ENCODE data around the gene MAPK10. TPM values are rescaled to one million over a fixed set of nuclear protein-coding genes. Genes with fewer than 3 reads are reported as not detected.

Gene MAPK10
- total and polyA plus RNA-seq, 2 of the 8 experiments (the other 6 are each of a cell fraction or from before 2014, with no cell fraction given) = 2.5 to 3.1 TPM

DNA sequence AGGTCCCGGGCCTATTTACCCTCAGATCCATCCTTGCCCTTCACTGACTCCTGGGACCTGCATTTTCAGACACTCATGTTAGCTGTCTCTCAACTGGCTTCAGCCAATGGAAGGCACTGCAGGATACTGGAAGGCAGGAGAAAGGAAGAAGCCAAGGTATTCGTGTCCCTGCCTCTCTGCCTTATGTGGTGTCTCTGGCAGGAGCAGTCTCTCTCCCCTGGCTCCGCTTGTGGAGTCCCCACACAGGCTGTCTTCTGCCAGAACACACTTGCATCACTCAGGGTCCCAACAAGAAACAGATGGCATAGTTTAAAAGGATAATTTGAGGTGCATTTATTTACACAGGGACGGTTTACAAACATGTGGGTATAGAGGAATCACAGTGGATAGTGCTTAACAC, 21.6 kb upstream of the MAPK10 start:
- 94% methylated on average over 4 of the region's 4 CpGs; no CpG with 5 or more reads in 1 of the 2 experiments for WGBS, 2 experiments (ENCODE audit: extremely low coverage in 1 of 2, insufficient coverage in 1 of 2, insufficient read length in 1 of 2, insufficient replicate concordance in 2 of 2, low coverage in 1 of 2, low lambda C conversion rate in 2 of 2, missing lambda C conversion rate in 1 of 2)
- peaks cover 12 to 15% of the 10 kb centered on the region in 2 experiments for H3K9me3 ChIP-seq (ENCODE audit: insufficient read depth in 2 of 2, low read depth in 1 of 2, low read length in 1 of 2)
- no peak overlapping the region for H2BK20ac ChIP-seq (ENCODE audit: low read length)
- no peak overlapping the region for H2BK15ac ChIP-seq (ENCODE audit: low read length)
- peaks cover 0 to 3% (median 1%) of the 10 kb centered on the region in 4 experiments; a peak in 1 of 8 replicates for H3K36me3 ChIP-seq (ENCODE audit: control insufficient read depth in 2 of 4, insufficient read depth in 4 of 4, low read length in 3 of 4)
- no peak overlapping the region for H2BK12ac ChIP-seq (ENCODE audit: low read depth, low read length)
- ChIA-PET POLR2A (ENCODE audit: partially characterized antibody) (no interaction called here), CTCF (ENCODE audit: partially characterized antibody) (no interaction called here)
- H3K4me1 ChIP-seq (replicated peaks in 1 of 4; ENCODE audit: control insufficient read depth in 3 of 4, insufficient read depth in 4 of 4, low read length in 3 of 4) = peaks cover 0 to 3% (median 1%) of the 10 kb centered on the region in 4 experiments; a peak in 2 of 7 replicates
- no peak overlapping the region for H2AFZ ChIP-seq (ENCODE audit: low read length)
- no peak for FAIRE-seq
- no peak overlapping the region for H4K8ac ChIP-seq (ENCODE audit: extremely low read depth, insufficient read depth, low read length)
- H2BK120ac ChIP-seq (replicated peaks; ENCODE audit: low read depth, low read length) = no peak overlapping the region
- no peaks in the 10 kb centered on the region for H4K20me1 ChIP-seq (replicated peaks in 1 of 2; ENCODE audit: control insufficient read depth in 1 of 2, insufficient read depth in 2 of 2, low read length in 2 of 2)
- H3K4me3 ChIP-seq (ENCODE audit: extremely low read depth in 1 of 4, insufficient read depth in 2 of 4, low read depth in 3 of 4, low read length in 4 of 4) = no peak overlapping the region
- no peaks in the 10 kb centered on the region for H3K23me2 ChIP-seq (ENCODE audit: low read depth, low read length)
- no peak for DNase-seq (ENCODE audit: low read depth in 1 of 2, low spot score in 2 of 2)
- no peak overlapping the region for H3K4ac ChIP-seq (replicated peaks; ENCODE audit: insufficient read length, low read depth, low read length)
- no peak overlapping the region for H4K5ac ChIP-seq (ENCODE audit: insufficient read length, low read depth, low read length)
- no peaks in the 10 kb centered on the region for H3K27me3 ChIP-seq (replicated peaks in 1 of 4; ENCODE audit: control insufficient read depth in 3 of 4, extremely low read depth in 1 of 4, insufficient read depth in 3 of 4, low read length in 3 of 4)
- no peaks in the 10 kb centered on the region for H3K79me2 ChIP-seq (ENCODE audit: control insufficient read depth in 1 of 2, insufficient read depth in 2 of 2, low read length in 2 of 2)
- H2AK5ac ChIP-seq (ENCODE audit: low read depth, low read length) = no peak overlapping the region
- no peak overlapping the region for H3K23ac ChIP-seq (ENCODE audit: insufficient read length)
- H3K18ac ChIP-seq (ENCODE audit: extremely low read depth, low read length) = no peak overlapping the region
- H3K27ac ChIP-seq (ENCODE audit: low read depth, low read length) = no peak overlapping the region
- no peak overlapping the region for H2BK5ac ChIP-seq (ENCODE audit: low read depth, low read length)
- H4K91ac ChIP-seq (replicated peaks; ENCODE audit: insufficient read length, low read length) = no peak overlapping the region
- no peaks in the 10 kb centered on the region for H3K79me1 ChIP-seq (ENCODE audit: low read depth, low read length)
- no peak overlapping the region for H3K56ac ChIP-seq (replicated peaks; ENCODE audit: insufficient read length, low read depth, low read length)
- H3K14ac ChIP-seq (ENCODE audit: insufficient read length) = no peak overlapping the region
- H3K9ac ChIP-seq (replicated peaks in 1 of 4; ENCODE audit: extremely low read depth in 1 of 4, low read depth in 3 of 4, low read length in 3 of 4) = no peak overlapping the region
- no peak overlapping the region for H3K4me2 ChIP-seq (ENCODE audit: insufficient read depth in 1 of 2, low read depth in 2 of 2, low read length in 2 of 2)
- TF ChIP-seq RFX5 (IDR thresholded peaks at IDR 0.05; ENCODE audit: borderline replicate concordance, low read depth, low read length) (no peak), CHD1 (IDR thresholded peaks at IDR 0.05; ENCODE audit: low read depth, low read length) (no peak), TAF7 (optimal IDR thresholded peaks at IDR 0.05; ENCODE audit: borderline replicate concordance, low read depth, low read length) (no peak), RXRA (IDR thresholded peaks at IDR 0.05; ENCODE audit: insufficient read depth, low read depth, low read length) (no peak), CTBP2 (IDR thresholded peaks at IDR 0.05; ENCODE audit: borderline replicate concordance, insufficient read depth, insufficient read length, low read length) (no peak)
- TF ChIP-seq, protein P1, sequence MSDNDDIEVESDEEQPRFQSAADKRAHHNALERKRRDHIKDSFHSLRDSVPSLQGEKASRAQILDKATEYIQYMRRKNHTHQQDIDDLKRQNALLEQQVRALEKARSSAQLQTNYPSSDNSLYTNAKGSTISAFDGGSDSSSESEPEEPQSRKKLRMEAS (IDR thresholded peaks at IDR 0.05) = no peak
